SHP77 treated with DMSO at 0.1 percent for 48 hours (cell line): Measurements from ENCODE around the gene SPTBN5.

Source experiments
- DNase-seq: peaks from one replicate; lab custom pipeline; 2025; lab: John Stamatoyannopoulos, UW

The SPTBN5 gene

GRCh38 chr15:41903782-41904181 is 9.9 kb upstream of the SPTBN5 start:
- DNase-seq = no peak

GRCh38 chr15:41901431-41901830 is 7.6 kb upstream of the SPTBN5 start:
- DNase-seq = no peak

DNA sequence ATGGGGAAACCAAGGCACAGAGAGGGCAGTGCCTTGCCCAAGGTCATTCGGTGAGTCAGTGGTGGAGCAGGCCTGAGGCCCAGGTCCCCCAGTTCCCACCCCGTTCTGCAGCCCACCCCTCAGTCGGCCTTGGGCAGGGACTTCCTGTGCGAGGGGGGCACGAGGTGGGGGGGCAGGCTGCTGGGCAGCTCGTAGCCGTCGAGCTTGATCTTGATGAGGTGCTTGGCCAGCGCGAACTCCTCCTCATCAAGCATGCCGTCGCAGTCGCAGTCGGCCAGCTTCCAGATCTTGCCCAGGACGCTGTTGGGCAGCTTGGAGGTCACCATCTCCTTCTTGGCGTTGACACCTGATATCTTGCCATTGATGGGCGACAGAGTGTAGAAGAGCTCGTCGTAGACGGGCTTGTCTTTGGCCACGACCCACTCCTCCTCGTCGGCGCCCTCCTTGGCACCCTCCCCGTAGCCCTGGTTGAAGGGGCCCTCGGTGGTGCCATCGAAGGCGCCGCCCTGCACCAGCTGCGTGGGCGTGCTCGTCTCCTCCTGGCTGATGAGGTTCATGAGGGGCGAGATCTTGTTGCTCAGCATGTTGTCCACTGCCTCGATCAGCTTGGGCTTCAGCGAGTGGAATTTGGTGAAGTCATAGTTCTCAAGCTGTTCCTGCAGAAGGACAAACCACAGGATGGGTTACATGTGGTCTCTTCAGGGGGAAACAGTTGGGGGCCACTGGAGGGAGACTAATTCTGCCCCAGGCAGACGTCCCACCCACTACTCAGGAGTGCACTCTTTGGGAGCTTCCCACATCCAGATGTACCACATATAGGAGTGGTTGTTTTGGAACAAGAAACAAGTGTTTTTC is 6.9 kb upstream of the SPTBN5 start:
- DNase-seq = no peak

DNA sequence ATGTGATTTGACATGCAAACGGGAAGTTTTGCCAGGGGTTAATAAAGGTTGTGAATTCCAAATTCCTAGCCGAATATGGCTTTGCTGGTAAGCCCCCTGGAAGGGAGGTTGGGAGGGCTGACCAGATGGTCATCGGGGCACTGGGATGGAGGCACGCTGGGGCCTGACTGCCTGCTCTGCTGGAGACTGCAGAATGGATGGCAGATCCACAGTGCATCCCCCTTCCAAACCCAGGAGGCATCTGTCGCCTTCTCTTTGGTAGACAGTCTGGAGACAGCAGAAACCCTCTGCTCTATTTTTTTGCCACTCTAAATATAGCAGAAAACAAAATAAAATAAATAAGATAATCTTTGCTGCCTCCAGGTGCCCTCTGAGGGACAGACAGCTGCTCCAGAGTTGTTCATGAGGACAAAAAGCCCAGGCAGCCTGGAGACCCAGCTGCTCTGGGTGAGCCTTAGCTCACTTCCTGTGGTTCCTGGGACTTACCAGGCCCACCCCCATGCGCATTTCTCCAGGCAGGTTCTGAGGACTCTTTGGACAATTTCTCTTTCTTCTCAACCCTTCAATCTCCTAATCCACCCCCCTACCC is 6.1 kb upstream of the SPTBN5 start:
- no peak for DNase-seq

DNA sequence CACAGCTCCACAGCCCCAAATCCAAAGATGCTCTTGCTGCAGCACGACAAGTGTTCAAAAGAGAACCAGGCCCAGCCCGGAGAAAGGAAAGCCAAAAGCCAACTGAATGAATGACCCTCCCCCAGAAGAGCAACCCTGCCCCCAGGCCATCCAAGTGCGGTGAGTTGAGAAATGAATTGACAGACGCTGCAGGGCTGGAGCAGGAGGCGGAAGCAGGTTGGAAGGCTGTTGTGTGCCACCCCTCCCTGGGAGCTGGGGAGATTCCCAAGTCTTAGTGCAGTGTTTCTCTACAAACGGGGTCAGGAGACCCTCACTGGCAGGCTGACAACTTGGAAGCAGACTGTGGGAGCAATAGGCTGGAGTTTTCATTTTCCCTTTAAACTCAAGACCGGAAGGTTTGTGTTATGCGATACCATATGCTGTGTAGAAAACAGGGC is 3.5 kb upstream of the SPTBN5 start:
- DNase-seq = no peak

DNA sequence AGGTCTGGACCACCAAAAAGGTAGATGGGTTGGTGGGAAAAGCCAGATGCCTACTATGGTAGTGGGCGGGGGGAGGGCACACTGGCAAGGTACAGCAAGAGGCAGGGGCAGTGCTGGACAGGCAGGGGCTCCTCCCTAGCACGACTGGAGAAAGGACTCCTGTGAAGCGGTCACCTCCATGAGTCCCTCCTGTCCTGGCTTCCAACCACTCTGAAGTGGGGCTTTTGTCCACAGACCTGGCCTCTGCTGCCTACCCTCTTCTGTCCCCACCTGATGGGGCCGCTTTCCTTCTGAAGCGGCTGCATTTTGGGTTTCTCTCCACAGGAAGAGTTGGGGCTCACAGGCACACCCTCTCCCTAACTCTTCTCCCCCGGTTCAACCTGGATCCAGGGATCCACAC is 2.7 kb upstream of the SPTBN5 start:
- no peak for DNase-seq

GRCh38 chr15:41895957-41896356 is 2.1 kb upstream of the SPTBN5 start:
- no peak for DNase-seq

GRCh38 chr15:41895491-41895890 is 1.6 kb upstream of the SPTBN5 start:
- no peak for DNase-seq

DNA sequence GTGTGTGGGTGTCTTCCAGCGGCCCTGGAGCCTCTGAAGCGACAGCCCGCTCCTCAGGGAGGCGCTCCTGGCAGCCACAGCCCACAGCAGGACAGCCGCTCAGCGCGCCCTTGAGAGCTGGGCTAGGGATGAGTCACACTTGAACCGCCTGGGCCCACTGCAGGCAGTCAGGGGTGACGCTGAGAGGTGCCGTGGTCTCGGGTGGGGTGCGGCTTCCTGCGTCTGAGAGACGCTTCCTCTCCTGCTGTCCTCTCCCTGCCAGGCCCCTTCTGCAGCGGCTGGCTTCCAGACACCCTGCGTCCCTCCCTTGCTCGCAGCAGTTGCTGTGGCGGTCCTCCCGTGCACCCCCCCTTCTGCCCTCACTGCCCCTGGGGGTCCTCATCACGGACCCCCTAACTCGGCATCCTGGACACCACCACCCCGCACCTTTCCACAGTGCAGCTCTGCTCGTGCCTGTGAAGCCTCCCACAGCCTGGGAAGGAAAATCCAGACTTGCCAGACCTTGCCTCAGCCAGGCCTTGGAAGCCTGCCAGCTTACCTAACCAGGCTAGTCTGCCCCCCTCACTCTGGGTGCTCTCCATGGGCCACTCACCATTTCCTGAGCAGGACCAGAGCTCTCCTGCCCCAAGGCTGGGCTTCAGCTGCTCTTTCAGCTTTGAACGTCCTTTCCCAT is 1.1 kb upstream of the SPTBN5 start:
- DNase-seq = no peak

GRCh38 chr15:41894251-41894790 is 468 bp upstream of the SPTBN5 start:
- no peak for DNase-seq

GRCh38 chr15:41892621-41893421 is 1.0 kb downstream of the SPTBN5 start:
- peak; percentile 26 for DNase-seq

DNA sequence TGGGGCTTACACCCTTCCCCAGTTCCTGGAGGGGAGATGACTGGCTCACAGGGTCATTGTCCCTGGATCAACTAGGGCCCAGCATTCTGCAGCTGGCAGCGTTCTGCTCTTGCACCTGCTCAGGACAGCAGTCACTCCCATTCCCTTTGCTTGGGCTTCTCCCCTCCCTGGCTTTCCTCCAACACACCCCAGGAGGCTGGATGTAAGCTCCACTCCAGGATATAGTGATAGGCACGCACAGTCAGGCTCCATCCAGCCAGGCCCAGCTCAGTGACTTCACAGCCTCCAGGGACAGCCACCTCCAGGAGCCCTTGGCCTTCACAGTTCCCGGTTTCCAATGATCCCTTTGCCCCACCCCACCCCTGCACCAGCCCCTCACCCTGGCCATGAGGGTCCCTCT is 1.9 kb downstream of the SPTBN5 start:
- peak; percentile 95 for DNase-seq

- no peak for DNase-seq
Measured at GRCh38 chr15:41891226-41891625, 2.6 kb downstream of the SPTBN5 start.

GRCh38 chr15:41890050-41890690 is 3.7 kb downstream of the SPTBN5 start:
- no peak for DNase-seq

DNA sequence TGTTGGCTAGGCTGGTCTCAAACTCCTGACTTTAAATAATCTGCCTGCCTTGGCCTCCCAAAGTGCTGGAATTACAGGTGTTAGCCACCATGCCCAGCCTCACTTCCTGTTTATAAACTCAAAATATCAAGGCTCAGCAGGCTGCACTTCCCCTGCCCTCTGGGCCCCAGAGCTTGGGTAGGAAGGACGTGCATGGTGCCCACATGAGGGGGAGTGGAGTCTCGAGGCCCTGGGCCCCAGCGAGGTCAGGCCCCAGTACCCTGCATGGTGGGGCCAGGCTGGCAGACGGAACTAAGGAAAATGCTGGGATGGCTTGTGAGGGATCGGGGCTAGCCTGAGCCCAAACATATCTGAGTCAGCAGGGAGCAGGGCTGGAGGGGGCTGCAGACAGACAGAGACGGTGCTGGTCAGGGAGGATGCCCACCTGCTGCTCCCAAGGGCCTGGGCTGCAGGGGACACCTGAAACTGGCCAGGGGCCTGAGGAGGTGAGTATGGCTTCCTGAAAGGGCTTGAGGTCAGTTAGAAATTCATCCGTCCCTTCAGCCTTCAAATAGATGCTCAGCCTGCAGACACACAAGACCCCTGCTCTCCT is 5.1 kb downstream of the SPTBN5 start:
- DNase-seq = no peak

GRCh38 chr15:41887893-41888292 is 6.0 kb downstream of the SPTBN5 start:
- DNase-seq = no peak

- DNase-seq = no peak
Measured at GRCh38 chr15:41887161-41887560, 6.7 kb downstream of the SPTBN5 start.

DNA sequence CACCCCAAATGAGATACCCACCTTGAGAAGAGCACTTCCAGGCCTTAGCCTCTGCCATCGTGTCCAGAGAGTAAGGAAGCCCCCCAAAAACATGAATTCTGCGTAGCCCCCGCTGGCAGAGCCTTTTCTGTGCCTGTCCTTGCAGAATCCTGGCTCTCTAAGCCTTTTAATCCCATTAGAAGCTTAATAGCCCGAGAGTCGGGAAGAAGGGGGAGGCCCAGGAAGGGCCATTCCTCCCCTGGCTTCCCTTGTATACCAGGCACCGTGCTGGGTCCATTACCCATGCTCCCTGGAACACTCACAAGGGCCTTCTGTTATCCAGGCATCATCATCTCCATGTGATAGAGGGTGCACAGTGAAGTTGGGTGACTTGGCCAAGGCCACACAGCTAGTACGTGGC is 7.1 kb downstream of the SPTBN5 start:
- DNase-seq = no peak

DNA sequence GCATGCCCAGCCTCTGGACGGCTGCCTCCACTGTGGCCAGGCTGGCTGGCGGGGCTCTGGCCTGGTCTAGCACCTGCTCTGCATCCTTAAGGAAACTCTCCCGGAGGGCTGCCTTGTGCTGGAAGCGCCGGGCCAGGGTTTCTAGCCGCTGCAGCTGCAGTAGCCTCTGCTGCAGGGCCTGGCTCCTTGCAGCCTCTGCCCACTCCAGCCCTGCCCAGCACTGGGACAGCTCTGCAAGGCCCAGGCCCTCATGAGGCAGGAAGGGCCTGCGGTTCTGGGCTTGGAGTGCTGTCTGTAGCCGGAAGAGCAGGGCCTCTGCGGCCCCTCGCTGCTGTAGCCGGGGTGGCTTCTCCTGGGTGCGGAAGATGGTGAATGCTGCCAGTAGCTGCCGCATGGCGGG is 8.0 kb downstream of the SPTBN5 start:
- DNase-seq = no peak

DNA sequence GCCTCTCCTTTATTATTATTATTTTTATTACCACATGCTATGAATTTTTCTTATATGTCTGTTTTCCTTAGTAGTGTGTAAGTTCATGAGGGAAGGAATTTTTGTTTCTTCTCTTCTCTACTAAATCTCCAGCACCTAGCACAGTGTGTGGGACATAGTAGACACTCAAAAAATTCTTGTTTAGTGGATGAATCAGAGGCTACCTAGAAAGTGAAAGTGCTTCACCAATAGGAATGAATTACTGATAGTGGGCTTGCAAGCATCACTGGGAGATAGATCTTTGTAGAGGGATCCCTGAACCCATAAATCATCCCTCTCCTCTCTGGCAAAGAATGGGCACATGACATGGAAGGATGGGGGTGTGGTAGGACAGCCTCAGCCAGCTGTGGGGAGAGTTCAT is 8.5 kb downstream of the SPTBN5 start:
- DNase-seq = no peak

- no peak for DNase-seq
Measured at GRCh38 chr15:41884458-41884857, 9.4 kb downstream of the SPTBN5 start.
